ENCODE data around the gene TCF3. TPM values are rescaled to one million over a fixed set of nuclear protein-coding genes. Genes with fewer than 3 reads are reported as not detected.

The TCF3 gene
- total and polyA plus RNA-seq, 4 donors = 36.9 to 58.1 (median 45.2) TPM

DNA sequence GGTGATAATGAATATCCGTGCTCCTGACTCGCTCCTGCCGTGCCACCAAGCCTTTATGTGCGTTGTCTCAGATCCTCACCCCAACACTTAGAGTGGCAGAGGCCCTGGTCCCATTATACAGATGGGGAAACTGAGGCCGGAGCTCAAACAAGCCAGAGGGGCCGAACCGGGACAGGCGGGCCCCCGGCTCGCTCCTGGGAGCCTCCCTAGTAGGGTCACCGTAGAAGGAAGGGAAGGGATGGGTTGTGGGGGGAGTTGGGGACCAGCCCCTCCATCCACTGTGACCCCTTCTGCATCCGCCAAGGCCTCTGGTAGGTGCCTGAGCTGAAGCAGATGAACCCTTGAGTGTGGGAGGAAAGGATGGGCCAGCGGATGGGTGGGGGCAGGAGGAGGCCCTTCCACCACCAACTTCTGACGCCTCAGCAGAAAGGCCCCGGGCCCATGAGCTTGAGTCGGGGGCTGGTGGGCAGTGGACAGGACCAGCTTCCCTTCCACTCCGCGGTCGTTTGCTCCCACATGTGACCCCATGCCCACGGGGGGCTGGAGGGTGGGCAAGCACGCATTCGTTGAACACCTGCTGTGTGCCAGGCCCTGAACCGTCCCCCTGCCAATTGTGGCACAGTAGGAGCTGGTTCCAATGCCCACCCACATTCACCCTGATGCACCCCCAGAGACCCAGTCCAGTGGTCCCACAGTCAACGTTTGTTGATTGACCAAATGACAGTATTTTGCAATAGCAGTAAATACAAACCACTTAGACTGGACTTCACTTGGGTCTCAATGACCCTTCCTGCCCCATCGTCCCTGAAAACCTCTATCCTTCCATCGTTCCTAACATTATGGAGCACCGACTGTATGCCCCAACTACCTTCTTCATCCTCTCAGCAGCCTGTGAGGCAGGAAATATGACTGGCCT lies 24.2 kb upstream of the TCF3 start:
- DNase-seq (no peak), ATAC-seq (ENCODE audit: insufficient read depth, low FRiP score) (no peak)
- Histone ChIP-seq H3K4me1 (ENCODE audit: control insufficient read depth in 5 of 5, insufficient read depth in 5 of 5, low read length in 5 of 5) (peaks cover 0 to 7% (median 0%) of the 10 kb centered on the region in 5 donors), H3K4me3 (no peak overlapping the region), H3K9me3 (ENCODE audit: control insufficient read depth in 4 of 4, insufficient read depth in 3 of 4, low read length in 3 of 4) (peaks cover 0 to 4% (median 0%) of the 10 kb centered on the region in 4 donors), H3K36me3 (ENCODE audit: control insufficient read depth in 4 of 4, insufficient read depth in 4 of 4, low read length in 4 of 4) (no peaks in the 10 kb centered on the region), H3K27ac (ENCODE audit: low read depth in 1 of 2, low read length in 1 of 2) (no peak overlapping the region), H3K27me3 (ENCODE audit: control insufficient read depth in 3 of 3, insufficient read depth in 3 of 3, low read length in 2 of 3) (peaks cover 6 to 37% (median 13%) of the 10 kb centered on the region in 3 donors), H3K9ac (ENCODE audit: insufficient read depth in 1 of 2, low read length in 2 of 2) (no peak overlapping the region)
- 50 to 52% methylated on average over 26 to 27 of the region's 27 CpGs for WGBS, 2 donors
- TF ChIP-seq, protein P1, sequence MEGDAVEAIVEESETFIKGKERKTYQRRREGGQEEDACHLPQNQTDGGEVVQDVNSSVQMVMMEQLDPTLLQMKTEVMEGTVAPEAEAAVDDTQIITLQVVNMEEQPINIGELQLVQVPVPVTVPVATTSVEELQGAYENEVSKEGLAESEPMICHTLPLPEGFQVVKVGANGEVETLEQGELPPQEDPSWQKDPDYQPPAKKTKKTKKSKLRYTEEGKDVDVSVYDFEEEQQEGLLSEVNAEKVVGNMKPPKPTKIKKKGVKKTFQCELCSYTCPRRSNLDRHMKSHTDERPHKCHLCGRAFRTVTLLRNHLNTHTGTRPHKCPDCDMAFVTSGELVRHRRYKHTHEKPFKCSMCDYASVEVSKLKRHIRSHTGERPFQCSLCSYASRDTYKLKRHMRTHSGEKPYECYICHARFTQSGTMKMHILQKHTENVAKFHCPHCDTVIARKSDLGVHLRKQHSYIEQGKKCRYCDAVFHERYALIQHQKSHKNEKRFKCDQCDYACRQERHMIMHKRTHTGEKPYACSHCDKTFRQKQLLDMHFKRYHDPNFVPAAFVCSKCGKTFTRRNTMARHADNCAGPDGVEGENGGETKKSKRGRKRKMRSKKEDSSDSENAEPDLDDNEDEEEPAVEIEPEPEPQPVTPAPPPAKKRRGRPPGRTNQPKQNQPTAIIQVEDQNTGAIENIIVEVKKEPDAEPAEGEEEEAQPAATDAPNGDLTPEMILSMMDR (IDR thresholded peaks at IDR 0.05; ENCODE audit: control extremely low read depth, extremely low read depth) = no peak

GRCh38 chr19:1675633-1676350 lies 23.4 kb upstream of the TCF3 start:
- Histone ChIP-seq H3K9me3 (ENCODE audit: control insufficient read depth in 4 of 4, insufficient read depth in 3 of 4, low read length in 3 of 4) (peaks cover 0 to 4% (median 0%) of the 10 kb centered on the region in 4 donors), H3K36me3 (ENCODE audit: control insufficient read depth in 4 of 4, insufficient read depth in 4 of 4, low read length in 4 of 4) (no peaks in the 10 kb centered on the region), H3K27me3 (ENCODE audit: control insufficient read depth in 3 of 3, insufficient read depth in 3 of 3, low read length in 2 of 3) (peaks cover 6 to 39% (median 20%) of the 10 kb centered on the region in 3 donors), H3K4me3 (no peak overlapping the region), H3K9ac (ENCODE audit: insufficient read depth in 1 of 2, low read length in 2 of 2) (no peak overlapping the region), H3K4me1 (ENCODE audit: control insufficient read depth in 5 of 5, insufficient read depth in 5 of 5, low read length in 5 of 5) (peaks cover 0 to 7% (median 0%) of the 10 kb centered on the region in 5 donors), H3K27ac (ENCODE audit: low read depth in 1 of 2, low read length in 1 of 2) (no peak overlapping the region)
- TF ChIP-seq, protein P1 (IDR thresholded peaks at IDR 0.05; ENCODE audit: control extremely low read depth, extremely low read depth) = no peak
- ATAC-seq (ENCODE audit: insufficient read depth, low FRiP score) = no peak
- no peak for DNase-seq
- WGBS, 2 donors = 10 to 13% methylated on average over 56 to 62 of the region's 62 CpGs

DNA sequence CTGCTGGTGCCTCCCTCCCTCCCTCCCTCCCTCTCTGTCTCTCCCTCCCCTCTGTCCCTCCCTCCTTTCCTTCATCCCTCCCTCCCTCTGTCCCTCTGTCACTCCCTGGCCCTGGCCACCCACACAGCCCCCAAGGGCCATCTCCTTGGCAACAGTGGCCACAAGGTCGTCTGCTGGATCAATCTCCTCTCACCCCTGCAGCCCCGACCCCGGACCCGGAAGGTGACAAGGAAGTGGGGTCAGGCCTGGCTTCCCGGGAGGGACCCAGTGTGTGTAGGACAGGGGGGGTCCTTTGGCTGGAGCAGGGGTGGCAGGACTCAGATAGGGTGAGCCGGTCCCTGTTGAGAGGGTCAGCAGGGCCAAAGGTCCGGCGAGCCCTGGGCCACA lies 21.9 kb upstream of the TCF3 start:
- no peak overlapping the region for H3K9ac ChIP-seq (ENCODE audit: insufficient read depth in 1 of 2, low read length in 2 of 2)
- TF ChIP-seq, protein P1 (IDR thresholded peaks at IDR 0.05; ENCODE audit: control extremely low read depth, extremely low read depth) = no peak
- H3K4me3 ChIP-seq = no peak overlapping the region
- no peaks in the 10 kb centered on the region for H3K36me3 ChIP-seq (ENCODE audit: control insufficient read depth in 4 of 4, insufficient read depth in 4 of 4, low read length in 4 of 4)
- H3K27ac ChIP-seq (ENCODE audit: low read depth in 1 of 2, low read length in 1 of 2) = no peak overlapping the region
- ATAC-seq (ENCODE audit: insufficient read depth, low FRiP score) = no peak
- H3K27me3 ChIP-seq (ENCODE audit: control insufficient read depth in 3 of 3, insufficient read depth in 3 of 3, low read length in 2 of 3) = peaks cover 6 to 49% (median 21%) of the 10 kb centered on the region in 3 donors
- no peak for DNase-seq
- peaks cover 0 to 4% (median 0%) of the 10 kb centered on the region in 4 donors for H3K9me3 ChIP-seq (ENCODE audit: control insufficient read depth in 4 of 4, insufficient read depth in 3 of 4, low read length in 3 of 4)
- WGBS, 2 donors = 20 to 30% methylated on average over 6 to 8 of the region's 8 CpGs
- peaks cover 0 to 7% (median 0%) of the 10 kb centered on the region in 5 donors for H3K4me1 ChIP-seq (ENCODE audit: control insufficient read depth in 5 of 5, insufficient read depth in 5 of 5, low read length in 5 of 5)
